Measurements from ENCODE around the gene NOXA1. TPM values are rescaled to one million over a fixed set of nuclear protein-coding genes. Genes with fewer than 3 reads are reported as not detected.

NOXA1 gene
- total RNA-seq, 2 donors from 2014 or later = 2.0 to 2.7 TPM

- no peak for DNase-seq (ENCODE audit: low spot score)
- intact Hi-C loops (cut with DNase I) = loop anchor here in 1 of 2 donors (10.0 kb wide), 1 partner anchor 961 kb away; no protein-coding TSS in a partner anchor
Measured at GRCh38 chr9:137415451-137415850, 7.7 kb upstream of the NOXA1 start.

GRCh38 chr9:137416006-137416562 lies 7.1 kb upstream of the NOXA1 start:
- intact Hi-C loops (cut with DNase I) = loop anchor here in 1 of 2 donors (10.0 kb wide), 1 partner anchor 961 kb away; no protein-coding TSS in a partner anchor
- DNase-seq (ENCODE audit: low spot score) = peak; percentile 70

GRCh38 chr9:137416563-137417151 lies 6.5 kb upstream of the NOXA1 start:
- DNase-seq (ENCODE audit: low spot score) = no peak

GRCh38 chr9:137417161-137418021 lies 5.8 kb upstream of the NOXA1 start:
- intact Hi-C loops (cut with DNase I) = loop anchor here in 1 of 2 donors (10.0 kb wide), 1 partner anchor 963 kb away; no protein-coding TSS in a partner anchor
- DNase-seq (ENCODE audit: low spot score) = peak; percentile 79

More at GRCh38 chr9:137416563-137417151, 6.5 kb upstream of the NOXA1 start:
- intact Hi-C loops (cut with DNase I) = loop anchor here in 1 of 2 donors (10.0 kb wide), 1 partner anchor 962 kb away; no protein-coding TSS in a partner anchor

GRCh38 chr9:137421838-137422603 lies 1.2 kb upstream of the NOXA1 start:
- intact Hi-C loops (cut with DNase I) = loop anchor here in 1 of 2 donors (10.0 kb wide), 1 partner anchor 103 kb away; no protein-coding TSS in a partner anchor
- DNase-seq (ENCODE audit: low spot score) = no peak

- peak; percentile 85 for DNase-seq (ENCODE audit: low spot score)
- intact Hi-C loops (cut with DNase I) = loop anchor here in 1 of 2 donors (10.0 kb wide), 1 partner anchor 101 kb away; no protein-coding TSS in a partner anchor
Measured at GRCh38 chr9:137423514-137424291, 510 bp downstream of the NOXA1 start.

GRCh38 chr9:137426018-137426681 lies 3.0 kb downstream of the NOXA1 start:
- intact Hi-C loops (cut with DNase I) = loop anchor here in 1 of 2 donors (10.0 kb wide), 1 partner anchor 99 kb away; no protein-coding TSS in a partner anchor
- DNase-seq (ENCODE audit: low spot score) = peak; percentile 62

- peak; percentile 78 for DNase-seq (ENCODE audit: low spot score)
- intact Hi-C loops (cut with DNase I) = loop anchor here in 1 of 2 donors (10.0 kb wide), 1 partner anchor 97 kb away; no protein-coding TSS in a partner anchor
Measured at GRCh38 chr9:137427454-137428310, 4.5 kb downstream of the NOXA1 start.

GRCh38 chr9:137428311-137428630 lies 5.1 kb downstream of the NOXA1 start:
- peak; percentile 14 for DNase-seq (ENCODE audit: low spot score)
- intact Hi-C loops (cut with DNase I) = loop anchor here in 1 of 2 donors (10.0 kb wide), 1 partner anchor 97 kb away; no protein-coding TSS in a partner anchor

GRCh38 chr9:137428841-137429545 lies 5.8 kb downstream of the NOXA1 start:
- intact Hi-C loops (cut with DNase I) = loop anchor here in 1 of 2 donors (10.0 kb wide), 1 partner anchor 96 kb away; no protein-coding TSS in a partner anchor
- peak; percentile 75 for DNase-seq (ENCODE audit: low spot score)

- DNase-seq (ENCODE audit: low spot score) = no peak
- intact Hi-C loops (cut with DNase I) = loop anchor here in 1 of 2 donors (10.0 kb wide), 1 partner anchor 95 kb away; no protein-coding TSS in a partner anchor
Measured at GRCh38 chr9:137429546-137429890, 6.3 kb downstream of the NOXA1 start.

GRCh38 chr9:137429974-137430722 lies 7.0 kb downstream of the NOXA1 start:
- peak; percentile 60 for DNase-seq (ENCODE audit: low spot score)
- intact Hi-C loops (cut with DNase I) = loop anchor here in 1 of 2 donors (10.0 kb wide), 1 partner anchor 95 kb away; no protein-coding TSS in a partner anchor

GRCh38 chr9:137430723-137431415 lies 7.7 kb downstream of the NOXA1 start:
- intact Hi-C loops (cut with DNase I) = no loop called here
- DNase-seq (ENCODE audit: low spot score) = peak; percentile 76

- DNase-seq (ENCODE audit: low spot score) = peak; percentile 75
- intact Hi-C loops (cut with DNase I) = no loop called here
Measured at GRCh38 chr9:137431416-137431931, 8.3 kb downstream of the NOXA1 start.

All from posterior vena cava (tissue), 2 donors.